WERI-Rb-1 (cell line): Measurements from ENCODE around the gene LPO.
A peak's percentile ranks its signal among the peaks of the same experiment; 100 is the strongest.

Source experiments
- DNase-seq: peaks from one replicate; pipeline ENCODE4 v3.0.0-alpha.2; 2020
- H3K27ac ChIP-seq: fragments of 250-450 bp; sonication (Bioruptor Pico); 2 replicates; pipeline ENCODE4 v1.5.1; 2020; ENCODE audit warnings: mild to moderate bottlenecking, moderate library complexity
- H3K27me3 ChIP-seq: fragments of 250-450 bp; sonication (Bioruptor Pico); 2 replicates; pipeline ENCODE4 v1.5.1; 2021; ENCODE audit warnings: mild to moderate bottlenecking, low read depth, moderate library complexity; ENCODE audit not compliant: insufficient read depth, severe bottlenecking
- H3K36me3 ChIP-seq: fragments of 250-450 bp; sonication (Bioruptor Pico); 2 replicates; pipeline ENCODE4 v1.5.1; 2020; ENCODE audit warnings: mild to moderate bottlenecking, moderate library complexity
- H3K4me3 ChIP-seq: 2 replicates; pipeline ENCODE4 v1.5.1; 2011; ENCODE audit warnings: low read depth, mild to moderate bottlenecking, control low read depth, low read length
- H3K9me3 ChIP-seq: fragments of 250-450 bp; sonication (Bioruptor Pico); 2 replicates; pipeline ENCODE4 v1.5.1; 2021; ENCODE audit warnings: mild to moderate bottlenecking, moderate library complexity; ENCODE audit not compliant: severe bottlenecking
- TF ChIP-seq, protein P1 (sequence below): IDR thresholded peaks from 2 replicates; pipeline ENCODE4 v1.5.1; 2011; ENCODE audit warnings: low read depth, mild to moderate bottlenecking, control low read depth, inconsistent platforms, low read length

Gene LPO

DNA sequence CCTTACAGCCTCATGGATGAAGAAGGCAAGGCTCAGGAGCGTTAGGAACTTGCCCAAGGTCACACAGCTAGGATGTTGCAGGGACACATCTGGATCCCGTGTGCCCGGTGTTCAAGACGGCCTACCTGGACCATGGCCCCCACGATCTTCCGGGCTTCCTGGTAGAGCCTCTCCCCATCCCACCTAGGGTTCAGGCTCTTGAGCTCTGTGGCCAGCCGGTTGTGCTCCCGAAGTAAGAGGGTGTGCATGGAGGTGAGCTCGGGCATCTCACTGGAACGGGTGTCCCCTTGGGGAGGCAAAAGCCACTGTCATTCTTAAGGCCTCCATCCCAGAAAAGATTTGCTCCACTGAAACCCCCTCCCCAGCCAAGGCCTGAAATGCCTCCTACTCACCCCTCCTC lies 37.0 kb downstream of the LPO start:
- H3K27ac ChIP-seq = no peak overlapping the region
- H3K36me3 ChIP-seq = no peaks in the 10 kb centered on the region
- TF ChIP-seq, protein P1, sequence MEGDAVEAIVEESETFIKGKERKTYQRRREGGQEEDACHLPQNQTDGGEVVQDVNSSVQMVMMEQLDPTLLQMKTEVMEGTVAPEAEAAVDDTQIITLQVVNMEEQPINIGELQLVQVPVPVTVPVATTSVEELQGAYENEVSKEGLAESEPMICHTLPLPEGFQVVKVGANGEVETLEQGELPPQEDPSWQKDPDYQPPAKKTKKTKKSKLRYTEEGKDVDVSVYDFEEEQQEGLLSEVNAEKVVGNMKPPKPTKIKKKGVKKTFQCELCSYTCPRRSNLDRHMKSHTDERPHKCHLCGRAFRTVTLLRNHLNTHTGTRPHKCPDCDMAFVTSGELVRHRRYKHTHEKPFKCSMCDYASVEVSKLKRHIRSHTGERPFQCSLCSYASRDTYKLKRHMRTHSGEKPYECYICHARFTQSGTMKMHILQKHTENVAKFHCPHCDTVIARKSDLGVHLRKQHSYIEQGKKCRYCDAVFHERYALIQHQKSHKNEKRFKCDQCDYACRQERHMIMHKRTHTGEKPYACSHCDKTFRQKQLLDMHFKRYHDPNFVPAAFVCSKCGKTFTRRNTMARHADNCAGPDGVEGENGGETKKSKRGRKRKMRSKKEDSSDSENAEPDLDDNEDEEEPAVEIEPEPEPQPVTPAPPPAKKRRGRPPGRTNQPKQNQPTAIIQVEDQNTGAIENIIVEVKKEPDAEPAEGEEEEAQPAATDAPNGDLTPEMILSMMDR = no peak
- H3K4me3 ChIP-seq = no peak overlapping the region
- DNase-seq = no peak
- H3K9me3 ChIP-seq = no peaks in the 10 kb centered on the region
- H3K27me3 ChIP-seq = no peaks in the 10 kb centered on the region

DNA sequence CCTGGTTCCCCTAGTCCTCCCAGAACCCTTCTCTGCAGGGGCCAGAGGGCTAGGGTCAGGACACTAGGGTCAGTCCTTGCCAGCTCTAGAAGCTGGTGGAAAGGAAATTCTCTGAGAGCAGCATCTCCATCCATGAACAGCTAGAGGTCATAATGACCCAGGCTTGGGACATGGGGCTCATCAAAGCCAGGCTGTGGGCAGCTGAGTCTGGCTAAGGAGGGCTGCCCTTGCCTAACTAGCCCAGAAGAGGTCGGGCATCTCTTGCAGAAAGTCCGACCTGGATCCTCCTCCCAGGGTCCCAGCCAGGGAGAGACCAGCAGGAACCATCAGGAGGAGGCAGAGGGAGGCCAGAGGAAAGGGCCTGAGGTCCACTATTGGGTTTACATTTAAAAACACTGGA lies 38.0 kb downstream of the LPO start:
- H3K4me3 ChIP-seq = no peak overlapping the region
- no peak for DNase-seq

DNA sequence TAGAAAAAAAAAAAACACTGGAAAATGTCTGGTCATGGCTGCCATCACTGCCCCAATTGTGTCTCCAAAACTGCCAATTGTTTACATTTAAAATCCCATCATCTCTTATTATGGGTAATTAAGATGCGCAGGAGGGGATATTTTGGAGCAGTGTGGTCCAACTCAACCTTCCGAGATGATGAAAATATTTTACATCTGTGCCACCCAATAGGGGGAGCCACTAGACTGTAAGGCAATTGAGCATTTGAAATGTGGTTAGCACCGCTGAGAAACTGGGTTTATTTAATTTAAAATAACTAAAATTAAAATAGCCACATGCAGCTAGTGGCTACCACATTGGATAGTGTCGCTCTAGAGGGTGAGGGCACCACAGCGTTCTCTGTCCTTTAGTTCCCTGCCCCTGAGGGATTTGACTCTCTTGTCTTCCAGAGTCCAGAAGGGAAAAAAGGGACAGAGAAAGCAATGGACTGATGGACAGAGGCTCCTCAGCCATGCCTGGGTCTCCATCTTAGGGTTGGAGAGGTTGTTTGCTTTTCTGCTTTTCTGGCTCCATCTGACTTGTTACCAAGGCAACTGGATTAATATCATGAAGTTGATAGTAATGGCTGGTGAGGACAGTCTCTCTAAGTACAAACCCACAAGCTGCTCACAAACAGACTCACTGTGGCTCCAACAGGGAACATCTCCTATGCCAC lies 38.9 kb downstream of the LPO start:
- Histone ChIP-seq H3K36me3 (no peaks in the 10 kb centered on the region), H3K9me3 (peaks cover 4% of the 10 kb centered on the region), H3K27ac (peak overlapping the region; percentile 4; the same call in 1 of the 2 replicates), H3K4me3 (no peak overlapping the region), H3K27me3 (no peaks in the 10 kb centered on the region)
- no peak for DNase-seq
- TF ChIP-seq, protein P1 = peak; percentile 63

More for the DNA sequence above, 38.0 kb downstream of the LPO start:
- Histone ChIP-seq H3K9me3 (peaks cover 3% of the 10 kb centered on the region), H3K36me3 (no peaks in the 10 kb centered on the region), H3K27ac (no peak overlapping the region), H3K27me3 (no peaks in the 10 kb centered on the region)
- TF ChIP-seq, protein P1 = peak; percentile 25; the same call in 1 of the 2 replicates

DNA sequence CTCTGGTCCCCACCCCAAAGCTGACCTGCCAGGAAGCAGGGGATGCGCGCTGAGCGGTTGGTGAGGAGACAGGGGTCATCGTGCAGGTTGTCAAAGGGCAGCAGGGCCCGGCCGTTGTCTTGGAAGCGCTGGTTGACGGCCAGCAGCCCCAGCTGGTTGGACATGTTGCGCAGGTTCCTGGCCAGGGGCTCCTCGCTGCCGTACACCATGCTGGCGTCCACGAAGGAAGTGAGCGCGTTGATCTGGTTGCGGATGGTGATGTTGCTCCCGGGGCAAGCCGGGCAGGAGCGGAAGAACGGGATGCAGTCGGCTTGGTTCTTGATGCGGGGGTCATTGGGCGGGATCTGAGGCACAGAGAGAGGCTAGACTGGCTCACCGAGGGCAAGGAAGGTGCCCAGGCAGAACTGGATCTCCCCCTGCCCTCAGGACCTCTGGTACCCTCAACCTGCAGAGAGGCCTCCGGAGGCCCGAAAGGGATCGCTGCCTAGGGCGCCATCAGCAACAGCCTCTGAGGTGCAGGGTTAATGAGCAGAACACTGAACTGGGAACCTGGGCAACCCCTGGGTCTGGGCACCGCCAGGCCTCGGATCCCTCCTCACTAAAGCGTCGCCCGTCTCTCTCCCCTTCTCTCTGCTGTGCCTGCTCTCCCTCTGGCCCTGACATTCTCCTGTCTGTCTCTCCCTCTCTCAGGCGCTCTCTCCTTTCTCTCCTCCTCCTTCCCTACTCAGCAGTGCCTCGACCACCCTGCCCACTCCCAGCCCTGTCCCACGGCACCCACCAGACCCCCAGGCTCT lies 39.6 kb downstream of the LPO start:
- no peaks in the 10 kb centered on the region for H3K36me3 ChIP-seq
- H3K9me3 ChIP-seq = peaks cover 4% of the 10 kb centered on the region
- TF ChIP-seq, protein P1 = no peak
- no peak for DNase-seq
- no peaks in the 10 kb centered on the region for H3K27me3 ChIP-seq
- peak overlapping the region; percentile 11; the same call in 1 of the 2 replicates for H3K27ac ChIP-seq
- no peak overlapping the region for H3K4me3 ChIP-seq

DNA sequence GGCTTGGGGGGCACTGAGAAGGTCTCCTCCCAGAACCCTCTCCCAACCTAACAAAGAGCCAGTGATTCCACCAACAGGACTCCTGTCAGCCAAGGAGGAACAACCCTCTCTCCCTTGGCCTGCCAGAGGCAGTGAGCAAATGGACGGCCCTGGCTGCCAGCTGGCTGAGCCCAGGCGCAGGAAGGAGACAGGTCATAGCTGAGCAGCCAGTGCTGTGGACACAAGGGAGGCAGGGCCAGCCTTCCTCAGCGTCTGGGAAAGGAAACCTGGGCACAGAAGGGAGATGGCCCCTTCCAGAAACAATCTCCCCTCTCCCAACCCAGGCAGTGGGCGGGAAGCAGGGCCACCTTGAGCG lies 40.3 kb downstream of the LPO start:
- DNase-seq = no peak
- TF ChIP-seq, protein P1 = no peak

More for the DNA sequence above, 40.3 kb downstream of the LPO start:
- peaks cover 4% of the 10 kb centered on the region for H3K9me3 ChIP-seq
- peak overlapping the region; percentile 11; the same call in 1 of the 2 replicates for H3K27ac ChIP-seq
- no peak overlapping the region for H3K4me3 ChIP-seq
- H3K27me3 ChIP-seq = no peaks in the 10 kb centered on the region
- H3K36me3 ChIP-seq = no peaks in the 10 kb centered on the region
